Fibroblast of mammary gland (primary cell): ENCODE data around the gene PDK1.

Experiments
- DNase-seq: peaks from one replicate; pipeline ENCODE4 v3.0.0-alpha.2; 2010; ENCODE audit warnings: low read depth
- H3K4me3 ChIP-seq: 2 replicates; pipeline ENCODE4 v1.5.1; 2011; ENCODE audit warnings: low read depth, mild to moderate bottlenecking, low read length, moderate library complexity; ENCODE audit not compliant: control insufficient read depth
- CTCF ChIP-seq: conservative IDR thresholded peaks from 2 replicates; pipeline ENCODE4 v1.5.1; 2011; ENCODE audit warnings: low read depth, low read length, inconsistent platforms; ENCODE audit not compliant: control insufficient read depth, insufficient read depth

Gene PDK1

DNA sequence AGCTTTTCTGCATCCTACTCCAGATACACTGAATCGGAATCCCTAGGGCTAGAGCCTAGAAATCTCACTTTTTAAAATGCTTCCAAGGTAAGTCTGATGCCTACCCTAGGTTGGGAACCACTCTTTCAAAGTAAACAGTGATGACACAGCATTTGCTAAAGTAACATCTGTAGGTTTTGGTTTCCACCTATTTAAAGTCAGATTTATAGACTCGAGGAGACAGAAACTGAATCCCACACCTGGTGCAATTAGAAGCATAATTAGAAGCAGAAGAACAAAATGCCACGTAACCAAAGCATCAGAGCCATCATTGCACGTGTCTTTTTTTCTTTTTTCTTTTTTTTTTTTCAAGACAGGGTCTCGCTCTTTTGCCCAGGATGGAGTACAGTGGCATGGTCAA lies 40.9 kb downstream of the PDK1 start:
- H3K4me3 ChIP-seq: no peak overlapping the region
- no peak for TF ChIP-seq CTCF
- DNase-seq: no peak

DNA sequence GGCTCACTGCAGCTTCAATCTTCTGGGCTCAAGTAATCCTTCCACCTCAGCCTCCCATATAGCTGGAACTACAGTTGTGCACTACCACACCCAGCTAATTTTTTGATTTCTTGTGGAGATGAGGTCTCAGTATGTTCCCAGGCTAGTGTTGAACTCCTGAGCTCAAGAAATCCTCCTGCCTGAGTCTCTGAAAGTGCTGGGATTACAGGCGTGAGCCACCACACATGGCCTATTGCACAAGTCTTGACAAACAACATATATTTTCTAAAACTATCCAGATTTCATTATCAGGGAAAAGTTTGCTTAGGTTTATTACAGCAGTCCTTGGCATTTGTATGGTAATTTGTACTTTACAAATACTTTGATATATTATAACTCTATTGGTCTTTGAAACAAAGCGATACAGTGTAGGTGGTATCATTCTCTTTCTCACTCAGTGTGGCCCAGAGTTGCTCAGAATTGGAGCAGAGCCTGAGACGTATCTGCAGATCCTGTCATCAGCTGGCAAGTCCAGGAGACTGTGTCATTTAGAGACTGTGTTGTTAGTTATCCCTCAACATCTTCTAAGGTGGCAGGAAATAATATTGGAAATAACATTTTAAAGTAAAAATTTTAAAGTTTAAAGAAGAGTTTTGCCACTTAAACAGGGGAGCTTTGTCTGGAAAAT lies 41.4 kb downstream of the PDK1 start:
- DNase-seq: peak; percentile 27
- TF ChIP-seq CTCF: no peak

DNA sequence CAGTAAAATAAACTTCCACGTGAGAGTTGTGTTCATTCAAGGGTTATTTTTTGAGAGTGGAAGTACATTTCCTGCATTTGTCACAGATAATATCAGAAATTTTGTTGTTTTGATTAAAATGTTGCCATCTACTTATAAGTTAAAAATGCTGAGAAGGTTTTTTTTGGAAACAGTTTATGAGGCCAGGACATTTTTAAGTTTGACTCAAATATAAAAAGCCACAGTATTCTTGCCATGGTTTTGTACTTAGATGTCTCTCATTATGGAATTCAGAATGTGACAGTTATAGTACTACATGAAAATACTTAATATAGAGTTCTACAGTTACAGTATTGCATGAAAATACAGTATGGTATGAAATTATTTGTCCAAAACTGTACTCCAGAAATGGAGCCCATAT lies 44.1 kb downstream of the PDK1 start:
- TF ChIP-seq CTCF: no peak
- H3K4me3 ChIP-seq: no peak overlapping the region
- DNase-seq: no peak

More for the DNA sequence above, 41.4 kb downstream of the PDK1 start:
- H3K4me3 ChIP-seq: no peak overlapping the region

DNA sequence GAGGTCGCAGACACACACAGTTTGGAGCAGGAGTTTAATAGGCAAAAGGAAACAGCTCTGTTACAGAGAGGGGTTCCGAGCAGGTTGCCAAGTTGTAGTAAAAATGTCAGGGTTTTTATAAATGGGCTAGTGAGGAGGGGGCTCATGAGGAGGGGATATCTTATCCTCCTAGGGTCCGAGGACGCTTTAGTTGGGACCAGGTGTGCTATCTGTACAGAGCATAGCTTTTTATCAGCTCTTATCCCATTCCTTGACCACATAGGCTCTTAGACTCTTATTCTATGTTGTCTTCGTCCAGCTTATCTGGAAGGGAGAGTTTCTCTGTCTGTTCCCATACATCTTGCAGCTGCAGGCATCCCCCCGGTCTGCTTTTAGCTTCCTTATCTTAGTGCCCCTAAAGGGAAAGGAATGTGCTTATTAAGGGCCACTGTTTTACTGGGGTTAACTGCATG lies 44.7 kb downstream of the PDK1 start:
- no peak overlapping the region for H3K4me3 ChIP-seq
- no peak for DNase-seq
- no peak for TF ChIP-seq CTCF

DNA sequence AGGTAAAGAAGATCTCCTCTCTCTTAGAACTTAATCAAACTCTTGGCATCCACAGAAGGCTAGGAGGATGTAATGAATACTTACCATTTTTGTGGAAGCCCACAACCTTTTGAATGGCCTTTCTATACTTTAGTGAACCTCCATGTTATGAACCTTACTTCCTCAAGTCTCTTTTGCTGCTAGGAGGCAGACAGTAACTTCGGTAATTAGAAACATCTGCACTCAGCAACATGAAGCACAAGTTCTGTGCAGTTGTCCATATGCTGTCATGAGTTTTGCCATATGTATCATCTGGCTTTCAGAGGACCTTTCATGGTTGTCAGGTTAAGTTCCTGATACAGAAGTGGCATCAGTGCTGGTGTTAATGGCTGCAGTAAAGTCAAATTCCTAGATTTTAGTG lies 50.4 kb downstream of the PDK1 start:
- no peak overlapping the region for H3K4me3 ChIP-seq
- peak; percentile 73 for DNase-seq
- no peak for TF ChIP-seq CTCF

DNA sequence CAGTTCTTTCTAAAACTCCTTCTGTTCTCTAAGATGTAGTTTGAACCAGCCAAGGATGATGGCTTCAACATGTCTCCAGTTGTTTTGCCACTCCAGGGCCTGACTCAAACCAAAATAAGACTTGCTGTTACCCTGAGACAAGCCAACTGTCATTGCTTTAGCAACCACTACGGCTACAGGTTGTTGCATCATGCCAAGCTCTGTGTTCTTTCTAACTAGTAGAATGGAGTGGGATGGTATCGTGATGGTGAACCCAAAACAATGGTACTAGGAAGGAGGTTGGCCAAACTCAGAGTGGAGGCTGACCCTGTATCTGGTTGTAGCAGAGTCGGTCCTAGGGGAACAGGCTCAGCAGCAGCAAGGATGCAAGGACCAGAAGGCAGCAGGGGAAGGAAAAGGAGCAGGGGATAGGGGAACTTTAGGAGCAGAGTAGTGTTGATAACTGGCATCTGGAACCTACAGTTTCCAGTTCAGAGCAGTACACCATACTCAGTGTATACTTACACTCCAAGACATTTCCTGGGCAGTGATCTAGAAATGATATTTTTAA lies 51.6 kb downstream of the PDK1 start:
- H3K4me3 ChIP-seq: no peak overlapping the region
- no peak for DNase-seq
- TF ChIP-seq CTCF: no peak
